ENCODE results near the gene KLHL18.
"Not testable (repeated sequence)": the region's sequence is repeated elsewhere in the genome, so short reads cannot be mapped to it uniquely, and the experiment has no call there.

The KLHL18 gene

DNA sequence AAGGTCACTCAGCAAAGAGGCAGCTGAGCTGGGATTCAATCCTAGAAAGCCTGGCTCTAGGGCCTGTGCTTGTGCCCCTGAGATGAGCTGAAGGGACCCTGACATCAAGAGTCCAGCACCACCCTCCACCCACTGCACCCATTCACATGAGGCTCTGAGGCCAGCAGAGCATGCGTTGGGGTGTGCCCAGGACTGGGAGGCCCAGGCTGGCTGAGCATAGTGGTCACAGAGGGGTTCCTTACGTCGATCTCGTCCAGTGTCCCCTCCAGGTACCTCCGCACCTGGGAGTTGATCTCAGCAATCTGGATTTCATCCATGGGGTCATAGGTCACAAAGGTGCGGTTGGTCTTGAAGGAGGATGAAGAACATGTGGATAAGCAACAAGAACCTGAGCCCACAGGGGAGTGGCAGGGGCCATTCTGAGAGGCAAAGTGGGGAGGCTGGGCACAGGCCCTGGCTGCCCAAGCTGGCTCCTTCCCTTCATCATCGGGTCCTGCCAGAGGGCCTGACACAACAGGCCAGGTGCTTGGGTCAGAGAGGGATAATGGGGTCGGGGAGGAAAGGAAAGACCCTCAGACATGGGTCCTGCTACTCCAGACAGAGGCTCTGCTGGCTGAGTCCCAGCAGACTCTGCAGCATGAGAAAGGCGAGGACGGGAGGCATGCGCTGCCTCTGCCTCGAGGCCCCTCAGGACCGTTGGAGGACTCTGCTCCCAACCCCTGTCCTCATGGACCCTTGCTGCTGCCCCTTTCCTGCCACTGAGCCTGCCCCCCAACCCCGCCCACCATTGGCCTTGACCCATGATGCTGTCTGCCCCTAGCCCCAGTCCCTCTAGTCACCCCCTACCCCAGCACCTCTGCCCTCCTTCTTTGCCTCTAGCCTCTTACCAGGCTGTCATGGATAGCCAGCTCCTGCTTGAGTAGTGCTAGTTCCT is 35.3 kb upstream of the KLHL18 start:
- TF ChIP-seq, protein P1, sequence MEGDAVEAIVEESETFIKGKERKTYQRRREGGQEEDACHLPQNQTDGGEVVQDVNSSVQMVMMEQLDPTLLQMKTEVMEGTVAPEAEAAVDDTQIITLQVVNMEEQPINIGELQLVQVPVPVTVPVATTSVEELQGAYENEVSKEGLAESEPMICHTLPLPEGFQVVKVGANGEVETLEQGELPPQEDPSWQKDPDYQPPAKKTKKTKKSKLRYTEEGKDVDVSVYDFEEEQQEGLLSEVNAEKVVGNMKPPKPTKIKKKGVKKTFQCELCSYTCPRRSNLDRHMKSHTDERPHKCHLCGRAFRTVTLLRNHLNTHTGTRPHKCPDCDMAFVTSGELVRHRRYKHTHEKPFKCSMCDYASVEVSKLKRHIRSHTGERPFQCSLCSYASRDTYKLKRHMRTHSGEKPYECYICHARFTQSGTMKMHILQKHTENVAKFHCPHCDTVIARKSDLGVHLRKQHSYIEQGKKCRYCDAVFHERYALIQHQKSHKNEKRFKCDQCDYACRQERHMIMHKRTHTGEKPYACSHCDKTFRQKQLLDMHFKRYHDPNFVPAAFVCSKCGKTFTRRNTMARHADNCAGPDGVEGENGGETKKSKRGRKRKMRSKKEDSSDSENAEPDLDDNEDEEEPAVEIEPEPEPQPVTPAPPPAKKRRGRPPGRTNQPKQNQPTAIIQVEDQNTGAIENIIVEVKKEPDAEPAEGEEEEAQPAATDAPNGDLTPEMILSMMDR (IDR thresholded peaks at IDR 0.05; ENCODE audit: insufficient read depth, low read depth, low read length, missing control alignments) = no peak
- no peak overlapping the region for H3K4me3 ChIP-seq (ENCODE audit: low read length)
- no peak for DNase-seq (ENCODE audit: low read depth)

DNA sequence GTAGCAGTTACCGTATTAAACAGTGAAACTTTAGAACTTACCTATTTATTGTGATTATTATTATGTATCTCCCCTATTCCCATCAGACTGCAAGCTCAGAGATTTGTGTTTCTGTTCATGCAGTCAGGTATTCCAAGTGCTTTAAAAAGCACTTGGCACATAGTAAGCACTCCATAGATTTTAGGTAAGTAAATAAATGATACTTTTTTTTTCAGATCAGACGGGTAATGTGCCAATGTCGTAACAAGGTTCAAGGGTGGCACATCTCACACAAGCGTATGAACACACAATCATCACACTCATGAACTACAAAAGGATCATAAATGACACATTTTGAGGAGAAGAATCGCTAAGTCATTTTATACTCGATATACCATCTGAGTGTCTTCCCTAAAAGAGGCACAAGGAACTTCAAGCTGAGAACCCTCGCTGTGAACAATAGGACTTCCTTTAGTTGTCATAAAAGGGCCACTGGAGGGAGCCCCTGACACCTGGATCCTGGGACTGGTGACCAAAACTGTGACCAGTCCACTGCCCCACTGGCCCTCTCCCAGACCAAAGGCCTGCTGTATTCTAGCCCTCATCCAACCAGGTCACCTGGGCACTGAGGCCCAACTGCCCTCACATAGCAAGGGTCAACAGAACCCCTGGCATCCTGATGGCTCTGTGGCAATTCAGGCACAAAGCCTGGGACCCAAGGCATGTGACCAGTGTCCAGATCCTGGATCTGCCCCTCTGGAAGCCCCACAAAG is 32.3 kb upstream of the KLHL18 start:
- H3K4me3 ChIP-seq (ENCODE audit: low read length) = no peak overlapping the region
- peak; percentile 41 for DNase-seq (ENCODE audit: low read depth)
- TF ChIP-seq, protein P1 (IDR thresholded peaks at IDR 0.05; ENCODE audit: insufficient read depth, low read depth, low read length, missing control alignments) = peak; percentile 44

DNA sequence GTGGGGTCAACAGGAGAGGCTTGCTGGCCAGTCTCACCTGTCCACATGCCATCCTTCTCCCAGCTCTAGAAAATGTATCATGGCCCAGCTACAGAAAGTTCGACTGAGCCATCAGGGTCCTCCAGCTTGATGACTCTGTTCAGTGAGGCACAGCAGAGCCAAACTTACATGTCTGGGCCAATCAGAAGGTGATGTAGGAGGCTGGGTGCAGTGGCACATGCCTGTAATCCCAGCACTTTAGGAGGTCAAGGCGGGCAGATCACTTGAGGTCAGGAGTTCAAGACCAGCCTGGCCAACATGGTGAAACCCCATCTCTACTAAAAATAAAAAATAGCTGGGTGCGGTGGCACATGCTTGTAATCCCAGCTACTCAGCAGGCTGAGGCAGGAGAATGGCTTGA is 31.7 kb upstream of the KLHL18 start:
- not testable (repeated sequence) for H3K4me3 ChIP-seq (ENCODE audit: low read length)

DNA sequence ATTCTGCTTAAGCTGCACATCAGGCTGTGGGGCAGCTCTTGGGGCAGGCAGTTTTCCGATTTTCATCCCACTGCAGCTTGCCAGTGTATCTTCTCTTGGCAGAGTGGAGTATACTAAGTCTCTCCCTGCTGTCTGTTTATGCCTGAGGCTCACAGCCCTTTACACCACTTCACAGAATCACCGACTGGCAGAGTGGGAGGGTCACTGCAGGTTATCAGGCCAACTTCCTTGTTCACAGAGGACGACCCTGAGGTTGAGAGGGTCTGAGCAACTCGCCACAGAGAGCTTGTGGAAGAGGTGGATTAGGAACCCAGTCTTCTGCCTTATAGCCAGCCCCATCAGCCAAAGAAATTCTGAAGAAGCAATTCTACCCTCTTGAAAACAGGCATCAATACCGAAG is 31.1 kb upstream of the KLHL18 start:
- TF ChIP-seq, protein P1 (IDR thresholded peaks at IDR 0.05; ENCODE audit: insufficient read depth, low read depth, low read length, missing control alignments) = no peak
- H3K4me3 ChIP-seq (ENCODE audit: low read length) = no peak overlapping the region
- DNase-seq (ENCODE audit: low read depth) = no peak

More for the DNA sequence above, 31.7 kb upstream of the KLHL18 start:
- not testable (repeated sequence) for DNase-seq (ENCODE audit: low read depth)

DNA sequence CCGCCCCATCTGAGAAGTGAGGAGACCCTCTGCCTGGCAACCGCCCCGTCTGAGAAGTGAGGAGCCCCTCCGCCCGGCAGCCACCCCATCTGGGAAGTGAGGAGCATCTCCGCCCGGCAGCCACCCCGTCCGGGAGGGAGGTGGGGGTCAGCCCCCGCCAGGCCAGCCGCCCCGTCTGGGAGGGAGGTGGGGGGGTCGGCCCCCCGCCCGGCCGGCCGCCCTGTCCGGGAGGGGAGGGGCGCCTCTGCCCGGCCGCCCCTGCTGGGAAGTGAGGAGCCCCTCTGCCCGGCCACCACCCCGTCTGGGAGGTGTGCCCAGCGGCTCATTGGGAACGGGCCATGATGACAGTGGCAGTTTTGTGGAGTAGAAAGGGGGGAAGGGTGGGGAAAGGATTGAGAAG is 26.4 kb upstream of the KLHL18 start:
- not testable (repeated sequence) for H3K4me3 ChIP-seq (ENCODE audit: low read length); DNase-seq (ENCODE audit: low read depth)

DNA sequence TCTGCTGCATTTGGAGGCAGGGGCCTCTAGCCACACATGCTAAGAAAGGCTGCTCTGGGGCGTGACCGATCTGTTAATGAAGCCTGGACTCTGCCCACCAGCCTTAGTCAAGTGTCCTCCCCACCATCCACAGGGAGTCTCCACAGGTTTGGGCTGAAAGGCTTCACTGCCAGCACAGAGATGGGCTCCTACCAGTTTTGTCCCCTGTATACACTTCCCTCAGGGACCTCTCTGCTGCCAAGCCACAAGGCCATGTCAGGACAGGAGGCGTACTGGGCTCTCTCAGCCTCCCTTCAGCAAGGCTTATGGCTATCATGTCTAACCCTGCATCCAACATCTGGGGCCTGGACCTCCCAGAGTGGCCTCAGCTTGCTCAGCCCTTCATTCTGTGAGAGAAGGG is 23.6 kb upstream of the KLHL18 start:
- no peak for DNase-seq (ENCODE audit: low read depth)
- H3K4me3 ChIP-seq (ENCODE audit: low read length) = no peak overlapping the region
- TF ChIP-seq, protein P1 (IDR thresholded peaks at IDR 0.05; ENCODE audit: insufficient read depth, low read depth, low read length, missing control alignments) = no peak

DNA sequence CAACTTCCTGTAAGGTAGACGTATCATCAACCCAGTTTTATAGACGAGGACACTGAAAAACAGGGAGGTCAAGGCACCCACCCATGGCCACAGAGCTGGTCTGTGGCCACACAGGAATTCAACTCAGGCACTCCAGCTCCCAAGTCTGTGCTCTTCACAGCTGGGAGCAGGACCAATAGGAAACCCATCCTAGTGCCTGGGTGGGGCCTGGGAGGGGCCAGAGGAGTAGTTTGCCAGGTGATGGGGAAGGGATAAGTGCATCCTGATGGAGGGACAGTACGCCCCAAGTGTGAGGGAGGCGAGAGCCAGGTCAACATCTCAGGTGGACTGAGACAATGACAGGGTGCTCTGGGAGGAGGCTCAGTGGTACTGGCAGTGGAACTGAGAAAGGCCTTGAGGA is 22.1 kb upstream of the KLHL18 start:
- no peak overlapping the region for H3K4me3 ChIP-seq (ENCODE audit: low read length)
- TF ChIP-seq, protein P1 (IDR thresholded peaks at IDR 0.05; ENCODE audit: insufficient read depth, low read depth, low read length, missing control alignments) = no peak
- no peak for DNase-seq (ENCODE audit: low read depth)
